Right lung (tissue), 5 donors: Measurements from ENCODE around the gene F12. TPM values are rescaled to one million over a fixed set of nuclear protein-coding genes. Genes with fewer than 3 reads are reported as not detected.
A peak's percentile ranks its signal among the peaks of the same experiment; 100 is the strongest.
"Not testable (repeated sequence)": the region's sequence is repeated elsewhere in the genome, so short reads cannot be mapped to it uniquely, and the experiment has no call there.

Experiments
- DNase-seq, 2 donors: peaks; one replicate each; pipeline ENCODE4 v3.0.0-alpha.2; 2013
- polyA plus RNA-seq, 5 donors: library from polyadenylated mRNA; unstranded; fragments of 120-200 nt; gene quantifications; one replicate each; pipeline versions ENCODE4 v1.2.1 to v1.2.3, GENCODE V29; 2013; ENCODE audit warnings: inconsistent platforms in 1 of 5, low replicate concordance in 1 of 5; ENCODE audit not compliant: insufficient read length in 5 of 5, insufficient read depth in 1 of 5

Gene F12
- polyA plus RNA-seq, 5 donors = 0.09 to 0.40 (median 0.17) TPM; not detected in 1

- DNase-seq = no peak
These were observed 23.7 kb upstream of the F12 start for GRCh38 chr5:177432839-177433657.

- DNase-seq = no peak
These were observed 22.9 kb upstream of the F12 start for GRCh38 chr5:177432143-177432838.

GRCh38 chr5:177431317-177432142, 22.2 kb upstream of the F12 start:
- DNase-seq = no peak

- DNase-seq = no peak
These were observed 21.6 kb upstream of the F12 start for GRCh38 chr5:177430972-177431316.

GRCh38 chr5:177430140-177430951, 21.0 kb upstream of the F12 start:
- no peak for DNase-seq

GRCh38 chr5:177429248-177430040, 20.1 kb upstream of the F12 start:
- DNase-seq = no peak

GRCh38 chr5:177428574-177429217, 19.3 kb upstream of the F12 start:
- no peak for DNase-seq

GRCh38 chr5:177427919-177428573, 18.7 kb upstream of the F12 start:
- DNase-seq = no peak

GRCh38 chr5:177427211-177427822, 18.0 kb upstream of the F12 start:
- no peak for DNase-seq

GRCh38 chr5:177426566-177427210, 17.3 kb upstream of the F12 start, which contains the start of gene GRK6:
GRK6 (plus strand) TSS chr5:177426676; CDS start chr5:177426846, 170 bp downstream.
- DNase-seq = no peak

GRCh38 chr5:177425801-177426565, 16.6 kb upstream of the F12 start:
- peak; percentile 100 for DNase-seq

GRCh38 chr5:177425196-177425800, 15.9 kb upstream of the F12 start:
- DNase-seq = no peak

GRCh38 chr5:177423671-177424070, 14.3 kb upstream of the F12 start:
- DNase-seq = no peak

GRCh38 chr5:177421062-177421798, 11.9 kb upstream of the F12 start:
- DNase-seq = no peak

GRCh38 chr5:177420472-177420871, 11.1 kb upstream of the F12 start:
- DNase-seq = not testable (repeated sequence)

- peak in 1 of 2 donors; percentile 61 for DNase-seq
These were observed 9.7 kb upstream of the F12 start for GRCh38 chr5:177419046-177419445.
